A549 (cell line): Measurements from ENCODE around the gene SNX30. TPM values are rescaled to one million over a fixed set of nuclear protein-coding genes. Genes with fewer than 3 reads are reported as not detected.

Source experiments
- ATAC-seq, 2 experiments: fragments of 200-7000 bp in 1 of 2; fragments of >200 bp in 1 of 2; cut with Nextera tagmentation in 1 of 2; cut with Tn5 transposase in 1 of 2; 3 replicates each; pipeline versions ENCODE4 v1.8.0 to v1.9.1; 2018 to 2020; ENCODE audit warnings: mild to moderate bottlenecking in 1 of 2, moderate library complexity in 1 of 2
- CTCF ChIA-PET: fragments of 300-600 bp; sonication (Branson Sonifier 250); formaldehyde crosslinking; extraction: SDS; loops from one replicate; lab custom pipeline; 2021; ENCODE audit warnings: antibody characterized with exemption, inconsistent platforms; lab: Yijun Ruan, JAX
- POLR2A ChIA-PET: fragments of 350-600 bp; formaldehyde crosslinking; extraction: SDS; loops from one replicate; lab custom pipeline; 2021; ENCODE audit warnings: antibody characterized with exemption, inconsistent platforms; lab: Yijun Ruan, JAX
- DNase-seq, 2 experiments: peaks; one replicate each; pipeline versions ENCODE4 v3.0.0 to v3.0.0-alpha.2; 2011 to 2016; ENCODE audit warnings: low read depth in 1 of 2, low spot score in 1 of 2
- FAIRE-seq: peaks from 2 replicates; lab custom pipeline; 2011; peaks lifted over from hg19 to GRCh38; lab: Jason Lieb, UNC
- H3K27ac ChIP-seq, 2 experiments: fragments of >200 bp; sonication (Bioruptor Twin); formaldehyde crosslinking; 3 replicates each; pipeline ENCODE4 v1.5.1; 2016 to 2017
- H3K4me1 ChIP-seq: fragments of >200 bp; sonication (Bioruptor Twin); formaldehyde crosslinking; 3 replicates; pipeline ENCODE4 v1.6.1; 2016
- H3K4me2 ChIP-seq: fragments of >200 bp; sonication (Bioruptor Twin); formaldehyde crosslinking; 3 replicates; pipeline ENCODE4 v1.6.1; 2016
- H3K4me3 ChIP-seq: fragments of >200 bp; sonication (Bioruptor Twin); formaldehyde crosslinking; 3 replicates; pipeline ENCODE4 v1.5.1; 2016
- H3K9me3 ChIP-seq: fragments of >200 bp; sonication (Bioruptor Twin); formaldehyde crosslinking; 3 replicates; pipeline ENCODE4 v1.6.1; 2016
- BHLHE40 ChIP-seq: IDR thresholded peaks from 2 replicates; pipeline ENCODE4 v1.6.1; 2012; ENCODE audit warnings: low read depth, low read length, inconsistent platforms
- CBX2 ChIP-seq: fragments of 200-600 bp; sonication (generic); IDR thresholded peaks from 2 replicates; pipeline ENCODE4 v1.6.1; 2016; ENCODE audit warnings: low read depth, mild to moderate bottlenecking, borderline replicate concordance
- CBX8 ChIP-seq: fragments of 200-600 bp; sonication (generic); IDR thresholded peaks from 2 replicates; pipeline ENCODE4 v1.6.1; 2016
- CHD2 ChIP-seq: fragments of 150-350 bp; IDR thresholded peaks from 2 replicates; pipeline ENCODE4 v1.6.1; 2014; ENCODE audit warnings: low read length; ENCODE audit not compliant: partially characterized antibody
- EHMT2 ChIP-seq: fragments of 200-600 bp; sonication (generic); IDR thresholded peaks from 2 replicates; pipeline ENCODE4 v1.6.1; 2016; ENCODE audit warnings: antibody characterized with exemption, low read depth, mild to moderate bottlenecking, moderate library complexity
- ELK1 ChIP-seq: fragments of 150-350 bp; IDR thresholded peaks from 2 replicates; pipeline ENCODE4 v1.6.1; 2014; ENCODE audit warnings: low read depth, mild to moderate bottlenecking, low read length
- ESRRA ChIP-seq: fragments of 150-350 bp; IDR thresholded peaks from 2 replicates; pipeline ENCODE4 v1.6.1; 2014; ENCODE audit warnings: mild to moderate bottlenecking, low read length, borderline replicate concordance
- FOSB ChIP-seq: fragments of 250-450 bp; sonication (Bioruptor Pico); IDR thresholded peaks from 2 replicates; pipeline ENCODE4 v1.5.0; 2020; ENCODE audit warnings: mild to moderate bottlenecking, moderate library complexity
- FOXS1 ChIP-seq: fragments of 250-450 bp; sonication (Bioruptor Pico); IDR thresholded peaks from 2 replicates; pipeline ENCODE4 v1.5.0; 2020; ENCODE audit warnings: mild to moderate bottlenecking, moderate library complexity
- GATA3 ChIP-seq: IDR thresholded peaks from 2 replicates; pipeline ENCODE4 v1.6.1; 2012; ENCODE audit warnings: borderline replicate concordance
- HDAC2 ChIP-seq: fragments of 200-600 bp; sonication (generic); IDR thresholded peaks from 2 replicates; pipeline ENCODE4 v1.6.1; 2016
- HOXB13 ChIP-seq: fragments of 250-450 bp; sonication (Bioruptor Pico); IDR thresholded peaks from 2 replicates; pipeline ENCODE4 v1.5.0; 2020; ENCODE audit warnings: low read depth, mild to moderate bottlenecking, moderate library complexity
- HOXB5 ChIP-seq: fragments of 250-450 bp; sonication (Bioruptor Pico); IDR thresholded peaks from 2 replicates; pipeline ENCODE4 v1.5.0; 2020; ENCODE audit warnings: mild to moderate bottlenecking, moderate library complexity
- JUN ChIP-seq, 2 experiments: fragments of >200 bp; sonication (Bioruptor Twin); formaldehyde crosslinking; IDR thresholded peaks; 2 replicates in 1 of 2; 3 replicates in 1 of 2; pipeline ENCODE4 v1.6.1; 2016 to 2017
- JUNB ChIP-seq: fragments of >200 bp; sonication (Bioruptor Twin); formaldehyde crosslinking; IDR thresholded peaks from 2 replicates; pipeline ENCODE4 v1.6.1; 2016
- KDM5A ChIP-seq: fragments of 200-600 bp; sonication (generic); IDR thresholded peaks from 2 replicates; pipeline ENCODE4 v1.6.1; 2016; ENCODE audit warnings: antibody characterized with exemption, mild to moderate bottlenecking
- MAZ ChIP-seq: fragments of 150-350 bp; IDR thresholded peaks from 2 replicates; pipeline ENCODE4 v1.6.1; 2014; ENCODE audit warnings: antibody characterized with exemption, low read depth, low read length, borderline replicate concordance
- MYC ChIP-seq: IDR thresholded peaks from 2 replicates; pipeline ENCODE4 v1.6.1; 2012; ENCODE audit warnings: mild to moderate bottlenecking, inconsistent platforms, low read length, improper control_type of control experiment, borderline replicate concordance
- NR3C1 ChIP-seq: fragments of >200 bp; sonication (Bioruptor Twin); formaldehyde crosslinking; IDR thresholded peaks from 3 replicates; pipeline ENCODE4 v1.6.1; 2017
- PHF8 ChIP-seq: fragments of 200-600 bp; sonication (generic); IDR thresholded peaks from 2 replicates; pipeline ENCODE4 v1.6.1; 2016; ENCODE audit warnings: low read depth, mild to moderate bottlenecking, antibody characterized with exemption, moderate library complexity, borderline replicate concordance
- POLR2A ChIP-seq: IDR thresholded peaks from 2 replicates; pipeline ENCODE4 v1.6.1; 2012; ENCODE audit warnings: mild to moderate bottlenecking, low read length
- RARB ChIP-seq: fragments of 250-450 bp; sonication (Bioruptor Pico); IDR thresholded peaks from 2 replicates; pipeline ENCODE4 v1.8.0; 2021; ENCODE audit warnings: mild to moderate bottlenecking, moderate library complexity
- RFX5 ChIP-seq: fragments of 450-650 bp; IDR thresholded peaks from 2 replicates; pipeline ENCODE4 v1.7.1; 2014; ENCODE audit warnings: antibody characterized with exemption, mild to moderate bottlenecking, moderate library complexity
- RNF2 ChIP-seq: fragments of 200-600 bp; sonication (generic); IDR thresholded peaks from 2 replicates; pipeline ENCODE4 v1.6.1; 2016; ENCODE audit warnings: low read depth, mild to moderate bottlenecking, antibody characterized with exemption, moderate library complexity, borderline replicate concordance
- SMC3 ChIP-seq: fragments of >200 bp; sonication (Bioruptor Twin); formaldehyde crosslinking; IDR thresholded peaks from 3 replicates; pipeline ENCODE4 v1.6.1; 2018; ENCODE audit warnings: inconsistent platforms
- TFCP2L1 ChIP-seq: fragments of 250-450 bp; sonication (Bioruptor Pico); IDR thresholded peaks from 2 replicates; pipeline ENCODE4 v1.5.0; 2021; ENCODE audit warnings: mild to moderate bottlenecking
- USF2 ChIP-seq: fragments of 450-650 bp; IDR thresholded peaks from 2 replicates; pipeline ENCODE4 v1.6.1; 2014; ENCODE audit warnings: antibody characterized with exemption
- ZC3H11A ChIP-seq: fragments of 450-650 bp; IDR thresholded peaks from 2 replicates; pipeline ENCODE4 v1.6.1; 2014; ENCODE audit warnings: antibody characterized with exemption, mild to moderate bottlenecking
- ZFP36 ChIP-seq: fragments of 450-650 bp; IDR thresholded peaks from 2 replicates; pipeline ENCODE4 v1.6.1; 2014; ENCODE audit warnings: borderline replicate concordance; ENCODE audit not compliant: partially characterized antibody
- ZSCAN20 ChIP-seq: fragments of 250-450 bp; sonication (Bioruptor Pico); IDR thresholded peaks from 2 replicates; pipeline ENCODE4 v1.8.0; 2022; ENCODE audit warnings: mild to moderate bottlenecking, moderate library complexity
- WGBS: methylation state at CpG from one replicate; pipeline ENCODE4 v1.1.6; 2017; ENCODE audit errors: missing lambda C conversion rate; 5-methylcytosine and 5-hydroxymethylcytosine counted together
- polyA plus RNA-seq, 4 experiments: library from polyadenylated mRNA; depleted of rRNA in 3 of 4; stranded (reverse); fragments of >200 nt; fragmentation: RNase III in 1 of 4; extraction: RNeasy Plus Mini Kit Qiagen cat#74134 plus additional on column Dnase treatment in 1 of 4; gene quantifications; 2 replicates in 3 of 4; 3 replicates in 1 of 4; pipeline ENCODE4 v1.2.3, GENCODE V29; 2011 to 2017
- TF ChIP-seq, protein P1 (sequence below): IDR thresholded peaks from 2 replicates; pipeline ENCODE4 v1.6.1; 2012
- TF ChIP-seq, protein P2 (sequence below): fragments of 250-450 bp; sonication (Bioruptor Pico); IDR thresholded peaks from 2 replicates; pipeline ENCODE4 v1.5.0; 2020; ENCODE audit warnings: low read depth, mild to moderate bottlenecking, moderate library complexity

Gene SNX30
- polyA plus RNA-seq, 2 of the 4 experiments (the other 2 are of a cell fraction): 3.1 to 3.6 TPM

DNA sequence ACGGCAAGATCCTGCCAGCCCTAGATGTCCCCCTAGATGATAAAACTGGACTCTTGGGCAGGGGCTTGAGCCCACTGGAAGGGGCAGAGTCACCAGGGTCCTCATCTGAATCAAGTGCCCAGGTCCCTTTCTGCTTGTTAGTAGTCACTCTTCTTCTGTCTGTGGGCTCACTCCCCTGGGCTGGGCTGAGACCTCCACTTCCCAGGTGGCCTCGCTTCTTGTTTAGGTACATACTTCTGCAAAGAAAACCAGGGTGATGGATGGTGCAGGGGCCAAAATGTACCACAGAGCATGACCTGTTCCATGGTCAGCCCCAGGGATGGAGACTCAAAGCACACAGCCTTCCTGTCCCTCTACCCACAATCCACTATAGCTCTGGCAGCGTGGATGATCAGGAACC, 141.0 kb downstream of the SNX30 start:
- H3K4me1 ChIP-seq: no peaks in the 10 kb centered on the region
- ChIA-PET CTCF (interaction anchor here (1.1 kb wide), 1 partner anchor 11 kb away, joined by 3 read pairs; no protein-coding TSS in a partner anchor), POLR2A (no interaction called here)
- no peak for DNase-seq
- TF ChIP-seq ESRRA (no peak), USF2 (no peak), TFCP2L1 (CRISPR knock-in tag) (no peak), HDAC2 (no peak), HOXB13 (CRISPR knock-in tag) (no peak), POLR2A (no peak), ZSCAN20 (no peak), GATA3 (no peak), EHMT2 (no peak), PHF8 (no peak), MAZ (no peak), ZC3H11A (no peak), JUNB (no peak), CBX8 (no peak), KDM5A (no peak), NR3C1 (no peak)
- TF ChIP-seq, protein P1, sequence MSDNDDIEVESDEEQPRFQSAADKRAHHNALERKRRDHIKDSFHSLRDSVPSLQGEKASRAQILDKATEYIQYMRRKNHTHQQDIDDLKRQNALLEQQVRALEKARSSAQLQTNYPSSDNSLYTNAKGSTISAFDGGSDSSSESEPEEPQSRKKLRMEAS: no peak
- TF ChIP-seq, protein P2, sequence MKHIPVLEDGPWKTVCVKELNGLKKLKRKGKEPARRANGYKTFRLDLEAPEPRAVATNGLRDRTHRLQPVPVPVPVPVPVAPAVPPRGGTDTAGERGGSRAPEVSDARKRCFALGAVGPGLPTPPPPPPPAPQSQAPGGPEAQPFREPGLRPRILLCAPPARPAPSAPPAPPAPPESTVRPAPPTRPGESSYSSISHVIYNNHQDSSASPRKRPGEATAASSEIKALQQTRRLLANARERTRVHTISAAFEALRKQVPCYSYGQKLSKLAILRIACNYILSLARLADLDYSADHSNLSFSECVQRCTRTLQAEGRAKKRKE (CRISPR knock-in tag): no peak
- FAIRE-seq: no peak
- H3K4me3 ChIP-seq: no peak overlapping the region
- H3K27ac ChIP-seq: no peak overlapping the region
- WGBS: 79% methylated on average over 3 of the region's 3 CpGs
- H3K4me2 ChIP-seq: no peak overlapping the region
- no peak for ATAC-seq
- H3K9me3 ChIP-seq: no peaks in the 10 kb centered on the region

DNA sequence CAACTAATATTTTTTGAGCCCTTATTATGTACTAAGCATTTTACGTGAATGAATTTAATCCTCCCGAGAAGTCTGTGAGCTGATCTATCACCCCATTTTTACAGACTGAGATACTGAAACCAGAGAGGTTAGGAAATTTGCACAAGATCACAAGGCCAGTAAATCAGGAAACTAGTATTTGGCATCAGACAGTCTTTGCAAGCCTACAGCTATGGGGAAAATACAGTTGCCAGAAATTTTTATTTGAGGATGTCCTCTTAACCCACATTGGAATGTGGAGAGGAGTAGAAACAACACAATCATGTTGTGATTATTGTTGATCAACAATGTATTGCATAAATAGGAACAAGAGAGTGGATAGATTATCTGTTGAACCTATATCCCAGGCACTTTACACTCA, 142.4 kb downstream of the SNX30 start:
- ChIA-PET POLR2A (no interaction called here), CTCF (interaction anchor here (1.0 kb wide), 1 partner anchor 11 kb away, joined by 5 read pairs; no protein-coding TSS in a partner anchor)
- no peak for FAIRE-seq

GRCh38 chr9:112894041-112894440, 143.5 kb downstream of the SNX30 start:
- no peak for ATAC-seq
- CTCF ChIA-PET: interaction anchor here (0.6 to 0.8 kb wide), 2 partner anchors 17 to 305 kb away, joined by 3 read pairs; no protein-coding TSS in a partner anchor
- no peak for FAIRE-seq
- Histone ChIP-seq H3K4me2 (no peak overlapping the region), H3K4me1 (no peaks in the 10 kb centered on the region), H3K27ac (no peak overlapping the region), H3K9me3 (no peaks in the 10 kb centered on the region; the same call in 2 of the 3 replicates), H3K4me3 (no peak overlapping the region)
- no peak for DNase-seq
- TF ChIP-seq HDAC2 (no peak), RARB (CRISPR knock-in tag) (no peak), JUN (IDR thresholded peaks at IDR 0.05) (no peak), USF2 (no peak), FOSB (no peak), RNF2 (no peak), ZFP36 (no peak), HOXB5 (CRISPR knock-in tag) (no peak), ELK1 (no peak)
- POLR2A ChIA-PET: no interaction called here
- WGBS: 59% methylated on average over 1 of the region's 1 CpG

More for the DNA sequence above, 142.4 kb downstream of the SNX30 start:
- H3K27ac ChIP-seq: no peak overlapping the region
- H3K4me2 ChIP-seq: no peak overlapping the region
- no peak for DNase-seq
- H3K4me3 ChIP-seq: no peak overlapping the region
- no peak for ATAC-seq
- WGBS: 57% methylated on average over 2 of the region's 2 CpGs
- H3K9me3 ChIP-seq: no peaks in the 10 kb centered on the region; the same call in 2 of the 3 replicates
- no peak for TF ChIP-seq SMC3
- TF ChIP-seq CBX2: no peak
- TF ChIP-seq RFX5: no peak
- no peak for TF ChIP-seq CHD2
- no peak for TF ChIP-seq PHF8
- TF ChIP-seq POLR2A: no peak
- TF ChIP-seq FOXS1 (CRISPR knock-in tag): no peak
- TF ChIP-seq MYC: no peak
- TF ChIP-seq BHLHE40: no peak
- TF ChIP-seq, all 56 proteins: peak for 0
- no peaks in the 10 kb centered on the region for H3K4me1 ChIP-seq
